HL-60 (cell line): ENCODE results near the gene CCDC6.

Experiments used
- CTCF ChIP-seq: IDR thresholded peaks from one replicate; pipeline ENCODE4 v1.5.1; 2011; ENCODE audit warnings: low read length, control low read depth, inconsistent platforms; ENCODE audit not compliant: insufficient read depth
- GABPA ChIP-seq: IDR thresholded peaks from 2 replicates; pipeline ENCODE4 v1.6.1; 2012; ENCODE audit warnings: low read depth
- POLR2AphosphoS5 ChIP-seq: IDR thresholded peaks from 2 replicates; pipeline ENCODE4 v1.6.1; 2012; ENCODE audit warnings: low read depth
- REST ChIP-seq: IDR thresholded peaks from 2 replicates; pipeline ENCODE4 v1.6.1; 2012; ENCODE audit warnings: low read depth; ENCODE audit not compliant: insufficient replicate concordance
- SPI1 ChIP-seq: IDR thresholded peaks from 2 replicates; pipeline ENCODE4 v1.6.1; 2012; ENCODE audit warnings: low read depth, mild to moderate bottlenecking, borderline replicate concordance

- no peak for TF ChIP-seq REST
- no peak for TF ChIP-seq CTCF
- no peak for TF ChIP-seq POLR2AphosphoS5
- TF ChIP-seq SPI1 = no peak
- TF ChIP-seq GABPA = no peak
Measured at GRCh38 chr10:59804220-59804619, 102.1 kb downstream of the CCDC6 start.
